DND-41 (cell line): ENCODE data around the gene SMAD1.

Experiments
- EZH2 ChIP-seq: IDR thresholded peaks from 3 replicates; pipeline ENCODE4 v1.6.1; 2012; ENCODE audit warnings: borderline replicate concordance, low read depth, mild to moderate bottlenecking, moderate library complexity, low read length, inconsistent platforms; ENCODE audit not compliant: severe bottlenecking
- TF ChIP-seq, protein P1 (sequence below): IDR thresholded peaks from 2 replicates; pipeline ENCODE4 v1.5.1; 2012; ENCODE audit warnings: borderline replicate concordance, low read length, moderate library complexity, mild to moderate bottlenecking; ENCODE audit not compliant: poor library complexity, severe bottlenecking; ENCODE audit errors: extremely low read depth

DNA sequence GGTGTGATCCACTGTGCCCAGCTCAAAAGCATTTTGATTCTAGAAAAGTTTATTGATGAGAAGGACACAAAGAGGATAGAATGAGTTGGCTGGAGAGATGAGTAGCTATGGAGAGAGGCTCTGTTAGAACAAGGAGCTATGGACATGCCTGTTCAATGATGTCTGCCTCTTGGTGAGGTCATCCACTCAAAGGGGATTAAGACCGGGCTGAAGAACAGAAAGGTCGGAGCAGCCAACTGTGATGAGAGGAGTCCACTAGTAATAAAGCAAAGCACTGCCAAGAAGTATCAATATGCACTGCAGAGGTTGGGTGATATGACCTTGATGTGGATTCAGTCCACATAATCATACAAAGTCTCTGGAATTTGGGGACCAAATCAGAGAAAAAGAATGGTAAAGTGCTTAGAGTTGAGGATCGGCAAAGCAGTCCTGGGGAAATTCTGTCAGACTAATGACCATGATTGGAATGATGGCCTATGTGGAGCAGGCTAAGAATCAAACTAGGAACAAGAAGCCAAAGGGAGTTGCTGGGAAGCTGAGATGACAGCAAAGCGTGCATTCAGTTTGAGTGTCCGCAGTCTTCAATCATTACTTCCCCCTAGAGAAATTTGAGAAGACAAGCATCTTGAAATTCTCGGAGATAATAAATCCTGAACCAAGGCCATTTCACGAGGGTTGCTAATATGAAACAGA lies 81.8 kb downstream of the SMAD1 start:
- TF ChIP-seq, protein P1, sequence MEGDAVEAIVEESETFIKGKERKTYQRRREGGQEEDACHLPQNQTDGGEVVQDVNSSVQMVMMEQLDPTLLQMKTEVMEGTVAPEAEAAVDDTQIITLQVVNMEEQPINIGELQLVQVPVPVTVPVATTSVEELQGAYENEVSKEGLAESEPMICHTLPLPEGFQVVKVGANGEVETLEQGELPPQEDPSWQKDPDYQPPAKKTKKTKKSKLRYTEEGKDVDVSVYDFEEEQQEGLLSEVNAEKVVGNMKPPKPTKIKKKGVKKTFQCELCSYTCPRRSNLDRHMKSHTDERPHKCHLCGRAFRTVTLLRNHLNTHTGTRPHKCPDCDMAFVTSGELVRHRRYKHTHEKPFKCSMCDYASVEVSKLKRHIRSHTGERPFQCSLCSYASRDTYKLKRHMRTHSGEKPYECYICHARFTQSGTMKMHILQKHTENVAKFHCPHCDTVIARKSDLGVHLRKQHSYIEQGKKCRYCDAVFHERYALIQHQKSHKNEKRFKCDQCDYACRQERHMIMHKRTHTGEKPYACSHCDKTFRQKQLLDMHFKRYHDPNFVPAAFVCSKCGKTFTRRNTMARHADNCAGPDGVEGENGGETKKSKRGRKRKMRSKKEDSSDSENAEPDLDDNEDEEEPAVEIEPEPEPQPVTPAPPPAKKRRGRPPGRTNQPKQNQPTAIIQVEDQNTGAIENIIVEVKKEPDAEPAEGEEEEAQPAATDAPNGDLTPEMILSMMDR = no peak
- TF ChIP-seq EZH2 = no peak
